ENCODE data around the gene ANKS1A.

- TF ChIP-seq, protein P1, sequence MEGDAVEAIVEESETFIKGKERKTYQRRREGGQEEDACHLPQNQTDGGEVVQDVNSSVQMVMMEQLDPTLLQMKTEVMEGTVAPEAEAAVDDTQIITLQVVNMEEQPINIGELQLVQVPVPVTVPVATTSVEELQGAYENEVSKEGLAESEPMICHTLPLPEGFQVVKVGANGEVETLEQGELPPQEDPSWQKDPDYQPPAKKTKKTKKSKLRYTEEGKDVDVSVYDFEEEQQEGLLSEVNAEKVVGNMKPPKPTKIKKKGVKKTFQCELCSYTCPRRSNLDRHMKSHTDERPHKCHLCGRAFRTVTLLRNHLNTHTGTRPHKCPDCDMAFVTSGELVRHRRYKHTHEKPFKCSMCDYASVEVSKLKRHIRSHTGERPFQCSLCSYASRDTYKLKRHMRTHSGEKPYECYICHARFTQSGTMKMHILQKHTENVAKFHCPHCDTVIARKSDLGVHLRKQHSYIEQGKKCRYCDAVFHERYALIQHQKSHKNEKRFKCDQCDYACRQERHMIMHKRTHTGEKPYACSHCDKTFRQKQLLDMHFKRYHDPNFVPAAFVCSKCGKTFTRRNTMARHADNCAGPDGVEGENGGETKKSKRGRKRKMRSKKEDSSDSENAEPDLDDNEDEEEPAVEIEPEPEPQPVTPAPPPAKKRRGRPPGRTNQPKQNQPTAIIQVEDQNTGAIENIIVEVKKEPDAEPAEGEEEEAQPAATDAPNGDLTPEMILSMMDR (conservative IDR thresholded peaks at IDR 0.05; ENCODE audit: low read depth, low read length), result no peak
- no peak for TF ChIP-seq EZH2 (IDR thresholded peaks at IDR 0.05; ENCODE audit: borderline replicate concordance, low read depth, low read length, poor library complexity, severe bottlenecking)
Measured at GRCh38 chr6:35023091-35024000, 134.3 kb downstream of the ANKS1A start.
